ENCODE data around the gene BSN. TPM values are rescaled to one million over a fixed set of nuclear protein-coding genes. Genes with fewer than 3 reads are reported as not detected.
A peak's percentile ranks its signal among the peaks of the same experiment; 100 is the strongest.

The BSN gene
- total RNA-seq, 1 donor from 2014 or later = 4.0 TPM

GRCh38 chr3:49512781-49513355 is 41.4 kb upstream of the BSN start:
- Mint-ChIP-seq H3K36me3 (peaks cover 24% of the 10 kb centered on the region), H3K4me3 (peak overlapping the region; percentile 74), H3K27ac (peak overlapping the region; percentile 99), H3K27me3 (no peaks in the 10 kb centered on the region), H3K9me3 (peaks cover 4% of the 10 kb centered on the region), H3K4me1 (ENCODE audit: unreplicated experiment) (peaks cover 10% of the 10 kb centered on the region)
- no peak for TF ChIP-seq CTCF (conservative IDR thresholded peaks at IDR 0.05)
- DNase-seq (ENCODE audit: extremely low spot score, unreplicated experiment) = no peak

- peak overlapping the region; percentile 30 for H3K4me3 Mint-ChIP-seq
- peaks cover 10% of the 10 kb centered on the region for H3K4me1 Mint-ChIP-seq (ENCODE audit: unreplicated experiment)
- H3K36me3 Mint-ChIP-seq = peaks cover 27% of the 10 kb centered on the region
- TF ChIP-seq CTCF (conservative IDR thresholded peaks at IDR 0.05) = no peak
- no peak for DNase-seq (ENCODE audit: extremely low spot score, unreplicated experiment)
- peak overlapping the region; percentile 99 for H3K27ac Mint-ChIP-seq
- no peaks in the 10 kb centered on the region for H3K27me3 Mint-ChIP-seq
- peaks cover 4% of the 10 kb centered on the region for H3K9me3 Mint-ChIP-seq
Observed at GRCh38 chr3:49513494-49514124, 40.7 kb upstream of the BSN start.

GRCh38 chr3:49518016-49518415 is 36.3 kb upstream of the BSN start:
- Mint-ChIP-seq H3K9me3 (peaks cover under 1% of the 10 kb centered on the region), H3K27me3 (no peaks in the 10 kb centered on the region), H3K36me3 (peaks cover 29% of the 10 kb centered on the region), H3K4me1 (ENCODE audit: unreplicated experiment) (peaks cover 14% of the 10 kb centered on the region), H3K27ac (no peak overlapping the region), H3K4me3 (no peak overlapping the region)
- no peak for TF ChIP-seq CTCF (conservative IDR thresholded peaks at IDR 0.05)
- no peak for DNase-seq (ENCODE audit: extremely low spot score, unreplicated experiment)

- TF ChIP-seq CTCF (conservative IDR thresholded peaks at IDR 0.05) = no peak
- no peaks in the 10 kb centered on the region for H3K9me3 Mint-ChIP-seq
- H3K4me3 Mint-ChIP-seq = no peak overlapping the region
- H3K4me1 Mint-ChIP-seq (ENCODE audit: unreplicated experiment) = peaks cover 12% of the 10 kb centered on the region
- DNase-seq (ENCODE audit: extremely low spot score, unreplicated experiment) = no peak
- peaks cover 30% of the 10 kb centered on the region for H3K36me3 Mint-ChIP-seq
- no peak overlapping the region for H3K27ac Mint-ChIP-seq
- no peaks in the 10 kb centered on the region for H3K27me3 Mint-ChIP-seq
Observed at GRCh38 chr3:49518441-49518840, 35.8 kb upstream of the BSN start.

GRCh38 chr3:49519296-49519695 is 35.0 kb upstream of the BSN start:
- Mint-ChIP-seq H3K9me3 (no peaks in the 10 kb centered on the region), H3K27me3 (no peaks in the 10 kb centered on the region), H3K27ac (no peak overlapping the region), H3K36me3 (peaks cover 32% of the 10 kb centered on the region), H3K4me1 (ENCODE audit: unreplicated experiment) (peaks cover 8% of the 10 kb centered on the region), H3K4me3 (no peak overlapping the region)
- no peak for DNase-seq (ENCODE audit: extremely low spot score, unreplicated experiment)
- TF ChIP-seq CTCF (conservative IDR thresholded peaks at IDR 0.05) = no peak

Measured in type B pancreatic cell (in vitro differentiated cells).